Body of pancreas (tissue), 4 donors: ENCODE measurements around the gene CLNK. TPM values are rescaled to one million over a fixed set of nuclear protein-coding genes. Genes with fewer than 3 reads are reported as not detected.

Experiments
- ATAC-seq: fragments of 150-250 bp; one replicate; pipeline ENCODE4 v1.9.1; 2016
- DNase-seq, 4 donors: peaks; one replicate each; pipeline ENCODE4 v3.0.0-alpha.2; 2019
- H3K27ac ChIP-seq, 4 donors: fragments of 200-600 bp; sonication (generic); 1 replicate in 3 of 4; 2 replicates in 1 of 4; pipeline versions ENCODE4 v1.5.1 to v1.6.1; 2016 to 2019; ENCODE audit warnings: mild to moderate bottlenecking in 1 of 4, mixed read lengths in 1 of 4, moderate library complexity in 1 of 4
- H3K27me3 ChIP-seq, 2 donors: fragments of 200-600 bp; sonication (generic); one replicate each; pipeline ENCODE4 v1.6.0; 2016; ENCODE audit warnings: mild to moderate bottlenecking in 1 of 2
- H3K36me3 ChIP-seq, 2 donors: fragments of 200-600 bp; sonication (generic); replicated peaks in 1 of 2; 2 replicates each; pipeline ENCODE4 v1.5.1; 2016; ENCODE audit warnings: low read depth in 2 of 2; ENCODE audit not compliant: insufficient read depth in 1 of 2
- H3K4me1 ChIP-seq: fragments of 200-600 bp; sonication (generic); one replicate; pipeline ENCODE4 v1.6.0; 2016
- H3K4me3 ChIP-seq, 2 donors: fragments of 200-600 bp; sonication (generic); 1 replicate in 1 of 2; 2 replicates in 1 of 2; pipeline ENCODE4 v1.5.1; 2016 to 2019
- H3K9me3 ChIP-seq, 3 donors: fragments of 200-600 bp; sonication (generic); 1 replicate in 2 of 3; 2 replicates in 1 of 3; pipeline ENCODE4 v1.5.1; 2016
- POLR2A ChIP-seq, 3 donors: fragments of 450-650 bp; IDR thresholded peaks; one replicate each; pipeline ENCODE4 v1.6.1; 2016; ENCODE audit warnings: antibody characterized with exemption in 3 of 3, mild to moderate bottlenecking in 2 of 3
- WGBS, 2 donors: methylation state at CpG; one replicate each; pipeline ENCODE4 v1.1.5; 2017; 5-methylcytosine and 5-hydroxymethylcytosine counted together
- intact Hi-C: fragments of 100-400 bp; cut with DNase I; formaldehyde crosslinking; loops from one replicate; pipeline ENCODE4 v1.15.1; 2023
- total RNA-seq, 2 donors: library from RNA; depleted of rRNA; stranded (reverse); fragments of >200 nt; gene quantifications; one replicate each; pipeline ENCODE4 v1.1.0, GENCODE V29; 2016
- TF ChIP-seq, protein P1 (sequence below), 7 experiments: fragments of 450-650 bp in 4 of 7; fragments of 200-600 bp in 3 of 7; sonication (generic) in 3 of 7; IDR thresholded peaks; one replicate each; pipeline ENCODE4 v1.5.1; 2016 to 2019; ENCODE audit warnings: antibody characterized with exemption in 7 of 7

The CLNK gene
- total RNA-seq, 2 donors from 2014 or later: 1.0 TPM; not detected in 1

DNA sequence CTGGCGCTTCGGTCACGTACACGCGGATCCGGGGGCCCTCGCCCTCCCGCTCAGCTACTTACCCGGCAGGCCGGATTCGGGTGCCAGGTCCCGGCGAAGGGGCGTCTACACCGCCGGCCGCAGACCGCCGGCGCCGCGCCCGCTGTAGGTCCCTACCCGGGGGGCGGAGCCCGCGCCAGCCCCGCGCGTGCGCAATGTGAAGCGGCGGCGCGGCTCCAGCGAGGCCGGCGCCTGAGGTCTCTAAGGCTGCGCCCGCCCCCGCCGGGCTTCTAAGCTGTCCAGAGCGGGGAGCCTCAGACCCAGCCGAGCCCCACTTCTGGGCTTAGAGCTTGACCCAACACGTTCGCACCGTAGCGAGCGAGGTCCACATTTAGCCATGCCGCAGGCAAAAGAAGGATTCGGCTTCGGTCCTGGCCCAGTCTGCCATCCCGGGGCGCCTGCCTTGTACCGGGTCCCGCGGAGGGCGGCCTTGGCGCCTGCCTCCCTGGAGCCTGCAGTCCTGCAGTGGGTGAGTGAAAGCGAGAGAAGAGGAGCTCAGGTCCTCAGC, 227.2 kb downstream of the CLNK start, which contains the start of gene ZNF518B:
Gene ZNF518B (minus strand): TSS at position 172 of the 547 bp plus-strand sequence. CDS start 11,098 bp downstream, outside the sequence.
- intact Hi-C loops: no loop called here
- TF ChIP-seq, protein P1, sequence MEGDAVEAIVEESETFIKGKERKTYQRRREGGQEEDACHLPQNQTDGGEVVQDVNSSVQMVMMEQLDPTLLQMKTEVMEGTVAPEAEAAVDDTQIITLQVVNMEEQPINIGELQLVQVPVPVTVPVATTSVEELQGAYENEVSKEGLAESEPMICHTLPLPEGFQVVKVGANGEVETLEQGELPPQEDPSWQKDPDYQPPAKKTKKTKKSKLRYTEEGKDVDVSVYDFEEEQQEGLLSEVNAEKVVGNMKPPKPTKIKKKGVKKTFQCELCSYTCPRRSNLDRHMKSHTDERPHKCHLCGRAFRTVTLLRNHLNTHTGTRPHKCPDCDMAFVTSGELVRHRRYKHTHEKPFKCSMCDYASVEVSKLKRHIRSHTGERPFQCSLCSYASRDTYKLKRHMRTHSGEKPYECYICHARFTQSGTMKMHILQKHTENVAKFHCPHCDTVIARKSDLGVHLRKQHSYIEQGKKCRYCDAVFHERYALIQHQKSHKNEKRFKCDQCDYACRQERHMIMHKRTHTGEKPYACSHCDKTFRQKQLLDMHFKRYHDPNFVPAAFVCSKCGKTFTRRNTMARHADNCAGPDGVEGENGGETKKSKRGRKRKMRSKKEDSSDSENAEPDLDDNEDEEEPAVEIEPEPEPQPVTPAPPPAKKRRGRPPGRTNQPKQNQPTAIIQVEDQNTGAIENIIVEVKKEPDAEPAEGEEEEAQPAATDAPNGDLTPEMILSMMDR (IDR thresholded peaks at IDR 0.05): no peak
- peak in 1 of 3 donors; percentile 23 for TF ChIP-seq POLR2A (IDR thresholded peaks at IDR 0.05)
- DNase-seq: peak; percentile 42 to 66 (median 44)
- no peak within 1 kb of the TSS for H3K27ac ChIP-seq
- H3K4me1 ChIP-seq: peaks cover 15% of the 10 kb centered on the region
- no peaks in the 10 kb centered on the region for H3K36me3 ChIP-seq
- no peaks in the 10 kb centered on the region for H3K9me3 ChIP-seq
- peaks cover 0 to 3% of the 10 kb centered on the region in 2 donors for H3K27me3 ChIP-seq
- ATAC-seq: peak; percentile 75
- 4% methylated on average over 59 of the region's 60 CpGs; no CpG with 5 or more reads in 1 of the 2 donors for WGBS, 2 donors
- peak within 1 kb of the TSS in 1 of 2 donors; percentile 33 for H3K4me3 ChIP-seq

GRCh38 chr4:10456595-10457254, 227.8 kb downstream of the CLNK start:
- peaks cover 15% of the 10 kb centered on the region for H3K4me1 ChIP-seq
- no peaks in the 10 kb centered on the region for H3K9me3 ChIP-seq
- 7 to 21% methylated on average over 31 to 62 of the region's 96 CpGs for WGBS, 2 donors
- peak; percentile 14 to 39 (median 34) for DNase-seq
- ATAC-seq: peak; percentile 39
- no peak overlapping the region for H3K27ac ChIP-seq
- no peak overlapping the region for H3K4me3 ChIP-seq
- TF ChIP-seq POLR2A (IDR thresholded peaks at IDR 0.05): no peak
- TF ChIP-seq, protein P1 (IDR thresholded peaks at IDR 0.05): no peak
- no peaks in the 10 kb centered on the region for H3K36me3 ChIP-seq
- intact Hi-C loops: no loop called here
- peaks cover 0 to 3% of the 10 kb centered on the region in 2 donors for H3K27me3 ChIP-seq

- Histone ChIP-seq H3K27me3 (peaks cover 0 to 3% of the 10 kb centered on the region in 2 donors), H3K4me3 (no peak overlapping the region), H3K4me1 (peaks cover 10% of the 10 kb centered on the region), H3K27ac (no peak overlapping the region), H3K9me3 (no peaks in the 10 kb centered on the region), H3K36me3 (no peaks in the 10 kb centered on the region)
- TF ChIP-seq, protein P1 (IDR thresholded peaks at IDR 0.05): no peak
- no peak for TF ChIP-seq POLR2A (IDR thresholded peaks at IDR 0.05)
- 49 to 52% methylated on average over 11 of the region's 11 CpGs for WGBS, 2 donors
- intact Hi-C loops: no loop called here
- DNase-seq: no peak
- no peak for ATAC-seq
These were observed 228.3 kb downstream of the CLNK start for GRCh38 chr4:10456260-10456594.

DNA sequence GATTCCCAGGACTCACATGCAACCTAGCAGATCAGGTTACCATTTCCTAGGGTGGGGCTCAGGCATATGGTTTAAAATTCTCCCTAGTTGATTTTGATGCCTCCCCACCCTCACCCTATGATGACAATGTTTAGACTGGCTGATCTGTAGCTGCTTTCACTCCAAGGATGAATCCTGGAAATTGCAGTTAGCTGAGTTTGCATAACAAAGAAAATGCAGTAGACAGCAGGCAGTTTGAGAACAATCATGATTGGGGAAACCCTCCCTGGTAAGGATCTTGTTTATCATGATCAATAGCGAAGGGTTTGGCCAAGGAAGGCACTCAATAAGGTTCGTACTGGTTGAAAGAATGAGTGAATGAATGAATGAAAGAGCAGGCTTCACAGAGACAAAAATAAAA, 229.4 kb downstream of the CLNK start:
- H3K27me3 ChIP-seq: no peaks in the 10 kb centered on the region
- H3K9me3 ChIP-seq: no peaks in the 10 kb centered on the region
- intact Hi-C loops: no loop called here
- ATAC-seq: no peak
- no peak overlapping the region for H3K27ac ChIP-seq
- no peak for DNase-seq
- no peak overlapping the region for H3K4me3 ChIP-seq
- WGBS, 2 donors: 88 to 93% methylated on average over 2 of the region's 2 CpGs
- no peak for TF ChIP-seq POLR2A (IDR thresholded peaks at IDR 0.05)
- TF ChIP-seq, protein P1 (IDR thresholded peaks at IDR 0.05): no peak
- no peaks in the 10 kb centered on the region for H3K36me3 ChIP-seq
- H3K4me1 ChIP-seq: peaks cover 9% of the 10 kb centered on the region
